GM20000 (cell line): Measurements from ENCODE around the gene ADSS1.
"Not testable (repeated sequence)": the region's sequence is repeated elsewhere in the genome, so short reads cannot be mapped to it uniquely, and the experiment has no call there.

ENCODE experiments used
- DNase-seq: peaks from one replicate; pipeline ENCODE4 v3.0.0; 2012; ENCODE audit warnings: low spot score
- TF ChIP-seq, protein P1 (sequence below): IDR thresholded peaks from 2 replicates; pipeline ENCODE4 v1.5.1; 2012; ENCODE audit warnings: mild to moderate bottlenecking, control low read depth; ENCODE audit errors: extremely low read depth, missing control alignments

The ADSS1 gene

DNA sequence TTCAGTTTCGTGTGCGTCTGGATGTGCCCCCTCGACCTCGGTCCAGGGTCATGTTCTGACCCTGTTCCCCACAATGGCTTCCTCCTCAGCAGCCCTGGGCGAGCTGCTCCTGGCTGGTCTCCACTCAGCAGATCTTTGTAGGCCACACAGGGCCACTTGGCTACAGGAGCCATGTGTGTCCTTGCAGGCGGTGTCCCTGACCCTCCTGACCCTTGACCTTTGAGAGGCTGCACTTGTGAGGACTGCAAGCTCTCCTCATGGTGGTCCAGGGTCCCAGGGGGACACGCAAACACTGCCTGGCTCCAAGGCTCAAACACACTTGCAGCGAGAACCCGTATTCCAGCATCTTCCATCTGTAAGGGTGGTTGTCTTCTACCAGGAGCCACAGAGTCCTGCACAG is 21.4 kb downstream of the ADSS1 start:
- TF ChIP-seq, protein P1, sequence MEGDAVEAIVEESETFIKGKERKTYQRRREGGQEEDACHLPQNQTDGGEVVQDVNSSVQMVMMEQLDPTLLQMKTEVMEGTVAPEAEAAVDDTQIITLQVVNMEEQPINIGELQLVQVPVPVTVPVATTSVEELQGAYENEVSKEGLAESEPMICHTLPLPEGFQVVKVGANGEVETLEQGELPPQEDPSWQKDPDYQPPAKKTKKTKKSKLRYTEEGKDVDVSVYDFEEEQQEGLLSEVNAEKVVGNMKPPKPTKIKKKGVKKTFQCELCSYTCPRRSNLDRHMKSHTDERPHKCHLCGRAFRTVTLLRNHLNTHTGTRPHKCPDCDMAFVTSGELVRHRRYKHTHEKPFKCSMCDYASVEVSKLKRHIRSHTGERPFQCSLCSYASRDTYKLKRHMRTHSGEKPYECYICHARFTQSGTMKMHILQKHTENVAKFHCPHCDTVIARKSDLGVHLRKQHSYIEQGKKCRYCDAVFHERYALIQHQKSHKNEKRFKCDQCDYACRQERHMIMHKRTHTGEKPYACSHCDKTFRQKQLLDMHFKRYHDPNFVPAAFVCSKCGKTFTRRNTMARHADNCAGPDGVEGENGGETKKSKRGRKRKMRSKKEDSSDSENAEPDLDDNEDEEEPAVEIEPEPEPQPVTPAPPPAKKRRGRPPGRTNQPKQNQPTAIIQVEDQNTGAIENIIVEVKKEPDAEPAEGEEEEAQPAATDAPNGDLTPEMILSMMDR: no peak
- DNase-seq: no peak

DNA sequence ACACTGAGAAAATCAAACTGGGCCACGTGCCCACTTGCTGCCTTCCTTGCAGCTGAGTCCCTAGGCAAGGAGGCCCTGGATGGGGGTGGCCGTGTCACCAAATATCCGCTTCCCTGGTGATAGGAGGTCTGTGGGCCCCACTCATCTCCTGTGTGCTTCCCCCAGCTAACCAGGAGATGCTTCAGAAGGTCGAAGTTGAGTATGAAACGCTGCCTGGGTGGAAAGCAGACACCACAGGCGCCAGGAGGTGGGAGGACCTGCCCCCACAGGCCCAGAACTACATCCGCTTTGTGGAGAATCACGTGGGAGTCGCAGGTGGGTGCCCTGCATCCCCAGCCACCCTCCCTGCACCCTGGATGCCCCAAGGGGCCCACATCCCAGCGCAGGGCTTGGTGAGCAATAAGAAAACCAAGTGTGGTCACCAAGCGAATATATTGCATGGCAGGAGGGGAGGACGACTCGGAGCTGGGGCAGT is 22.1 kb downstream of the ADSS1 start:
- no peak for DNase-seq
- TF ChIP-seq, protein P1: no peak

DNA sequence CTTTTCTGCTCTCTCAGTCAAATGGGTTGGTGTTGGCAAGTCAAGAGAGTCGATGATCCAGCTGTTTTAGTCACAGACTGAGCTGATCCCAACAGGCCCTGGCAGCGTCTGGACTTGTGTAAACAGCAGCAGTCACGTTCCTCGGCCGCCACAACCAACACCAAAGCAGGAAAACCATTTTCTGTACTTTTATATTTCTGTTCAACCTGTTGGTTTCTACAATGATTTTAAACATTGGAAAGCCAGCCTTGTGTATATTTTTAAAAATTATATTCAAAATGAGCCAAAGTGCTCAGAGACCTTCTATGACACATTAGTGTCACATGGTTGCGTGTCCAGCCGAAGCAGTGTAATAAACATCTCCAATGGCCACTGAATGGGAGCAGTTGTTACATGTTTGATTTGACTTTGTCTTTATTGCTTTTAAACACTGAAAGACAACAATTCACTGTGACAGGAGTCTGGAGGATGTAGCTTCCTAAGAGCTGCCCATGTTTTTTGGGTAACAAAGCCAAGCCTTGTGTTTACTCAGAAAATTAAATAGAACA is 23.0 kb downstream of the ADSS1 start:
- TF ChIP-seq, protein P1: no peak
- no peak for DNase-seq

DNA sequence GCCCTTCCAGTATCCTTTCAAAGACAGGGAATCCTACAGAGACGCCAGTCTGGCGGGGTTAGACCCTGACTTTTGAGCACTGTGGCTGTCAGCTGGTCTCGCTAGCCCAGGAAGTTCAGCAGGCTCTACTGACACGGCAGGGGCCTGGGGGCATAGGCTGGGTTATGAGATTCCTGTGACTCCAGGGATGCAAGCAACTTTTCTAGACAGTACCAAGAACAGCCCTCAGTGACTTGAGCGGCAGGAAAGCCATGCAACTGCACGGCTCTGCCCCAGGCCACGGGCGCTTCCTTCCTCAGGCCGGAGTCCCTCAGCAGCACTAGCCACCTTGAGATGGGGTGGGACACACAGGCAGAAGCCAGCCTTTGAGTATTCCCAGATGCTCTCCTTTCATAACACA is 23.8 kb downstream of the ADSS1 start:
- DNase-seq: no peak

DNA sequence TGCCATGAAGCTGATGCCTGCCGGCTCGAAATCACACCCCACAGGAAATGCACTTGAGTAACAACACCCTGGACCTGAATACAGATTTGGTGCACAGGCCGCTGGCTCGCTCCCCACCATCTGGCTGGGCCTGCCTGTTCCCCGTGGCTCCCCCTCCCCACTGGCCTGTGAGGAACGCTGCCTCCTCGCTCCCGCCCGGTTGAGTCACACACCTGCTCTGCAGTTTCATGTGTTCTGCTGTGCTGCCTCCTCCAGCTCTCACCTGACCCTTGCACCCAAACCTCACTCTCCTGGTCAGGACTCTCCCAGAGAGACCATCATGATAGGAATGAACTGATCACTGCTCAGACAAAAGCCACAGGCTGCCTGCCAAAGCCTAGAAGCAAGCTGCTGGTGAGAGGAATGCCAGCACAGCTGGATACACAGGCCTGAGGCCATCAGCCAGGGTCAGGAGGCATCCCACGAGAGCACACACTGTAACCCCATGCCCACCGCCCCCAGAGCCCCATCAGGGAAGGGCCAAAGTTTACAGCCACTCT is 25.2 kb downstream of the ADSS1 start:
- TF ChIP-seq, protein P1: no peak
- DNase-seq: no peak

More for the DNA sequence above, 23.8 kb downstream of the ADSS1 start:
- TF ChIP-seq, protein P1: no peak

DNA sequence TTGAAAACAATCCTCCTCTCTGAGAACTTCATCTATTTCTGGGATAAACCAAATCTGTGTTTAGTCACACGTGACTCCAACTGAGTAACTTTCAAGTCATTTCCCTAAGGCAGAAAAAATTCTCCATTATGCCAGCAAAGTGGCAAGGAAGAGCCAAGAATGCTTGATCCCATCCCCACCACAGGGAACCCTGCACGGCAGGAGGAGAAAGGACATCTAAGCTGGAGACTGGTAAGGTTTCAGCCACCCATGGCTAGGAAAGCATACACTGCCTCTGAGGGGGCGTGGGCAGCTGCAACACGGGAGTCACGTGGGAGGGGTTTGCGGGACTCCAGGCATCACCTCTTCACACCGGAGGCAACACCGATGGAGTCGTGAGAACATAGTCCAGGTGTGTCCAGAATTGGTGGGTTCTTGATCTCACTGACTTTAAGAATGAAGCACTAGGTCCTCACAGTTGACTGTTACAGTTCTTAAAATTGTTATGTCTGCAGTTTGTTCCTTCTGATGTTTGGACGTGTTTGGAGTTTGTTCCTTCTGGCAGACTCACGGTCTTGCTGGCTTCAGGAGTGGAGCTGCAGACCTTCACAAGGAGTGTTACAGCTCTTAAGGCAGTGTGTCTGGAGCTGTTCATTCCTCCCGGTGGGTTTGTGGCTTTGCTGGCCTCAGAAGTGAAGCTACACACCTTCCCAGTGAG is 26.2 kb downstream of the ADSS1 start:
- TF ChIP-seq, protein P1: no peak
- no peak for DNase-seq

DNA sequence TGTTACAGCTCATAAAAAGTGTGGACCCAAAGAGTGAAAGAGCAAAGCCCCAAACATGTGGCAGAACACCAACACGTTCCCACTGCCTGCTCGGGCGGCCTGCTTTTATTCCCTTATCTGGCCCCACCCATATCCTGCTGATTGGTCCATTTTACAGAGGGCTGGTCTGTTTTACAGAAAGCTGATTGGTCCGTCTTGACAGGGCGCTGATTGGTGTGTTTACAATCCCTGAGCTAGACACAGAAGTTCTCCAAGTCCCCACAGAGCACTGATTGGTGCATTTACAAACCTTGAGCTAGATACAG is 26.7 kb downstream of the ADSS1 start:
- not testable (repeated sequence) for DNase-seq
